DMS114 treated with DMSO at 0.1 percent for 48 hours (cell line): ENCODE measurements around the gene KCNQ1.

Experiments used
- DNase-seq: peaks from one replicate; lab custom pipeline; 2025; ENCODE audit not compliant: unreplicated experiment; lab: John Stamatoyannopoulos, UW

Gene KCNQ1

DNA sequence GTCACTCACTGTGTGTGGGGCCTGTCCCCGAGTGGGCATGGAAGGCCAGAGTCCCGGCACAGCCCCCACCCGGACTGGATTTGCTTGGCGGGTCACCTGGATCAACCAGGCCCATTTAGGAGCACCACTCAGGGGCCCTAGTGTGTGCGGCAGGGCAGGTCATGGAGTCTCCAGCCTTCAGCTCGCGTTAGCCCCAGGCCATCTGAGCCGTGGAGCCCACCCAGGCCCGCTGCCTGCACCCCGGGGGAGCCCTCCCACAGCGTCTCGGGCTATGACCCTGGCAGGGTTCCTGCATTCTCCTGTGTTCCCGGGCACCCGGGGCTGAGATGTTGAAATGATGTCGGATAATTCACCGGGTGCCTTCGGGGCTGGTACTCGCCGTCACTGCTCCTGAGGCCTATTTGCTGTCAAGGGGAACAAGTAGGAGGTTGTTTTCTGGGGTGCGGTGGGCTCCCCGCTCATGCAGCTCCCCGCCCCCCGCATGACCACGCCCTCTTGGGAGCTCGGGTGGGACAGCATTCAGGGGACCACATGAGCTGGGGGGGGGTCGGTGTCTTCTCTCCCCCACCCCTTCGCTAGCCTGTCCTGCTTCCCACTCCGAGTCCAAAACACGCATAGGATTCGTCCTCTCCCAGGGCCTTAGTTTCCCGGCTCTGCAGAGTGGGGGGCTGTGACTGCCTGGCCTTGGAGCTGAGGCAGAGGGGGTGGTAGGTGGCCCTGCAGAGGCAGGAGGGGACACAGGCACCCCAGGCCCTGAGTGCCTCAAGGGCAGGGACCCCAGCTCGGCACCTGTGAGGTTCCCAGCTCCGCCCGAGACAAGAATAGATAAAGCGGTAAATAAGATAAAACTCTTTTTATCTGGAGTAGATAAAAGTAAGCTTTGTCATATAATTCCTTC is 77.2 kb downstream of the KCNQ1 start:
- no peak for DNase-seq

- DNase-seq: no peak
Measured at GRCh38 chr11:2522631-2523255, 77.9 kb downstream of the KCNQ1 start.

DNA sequence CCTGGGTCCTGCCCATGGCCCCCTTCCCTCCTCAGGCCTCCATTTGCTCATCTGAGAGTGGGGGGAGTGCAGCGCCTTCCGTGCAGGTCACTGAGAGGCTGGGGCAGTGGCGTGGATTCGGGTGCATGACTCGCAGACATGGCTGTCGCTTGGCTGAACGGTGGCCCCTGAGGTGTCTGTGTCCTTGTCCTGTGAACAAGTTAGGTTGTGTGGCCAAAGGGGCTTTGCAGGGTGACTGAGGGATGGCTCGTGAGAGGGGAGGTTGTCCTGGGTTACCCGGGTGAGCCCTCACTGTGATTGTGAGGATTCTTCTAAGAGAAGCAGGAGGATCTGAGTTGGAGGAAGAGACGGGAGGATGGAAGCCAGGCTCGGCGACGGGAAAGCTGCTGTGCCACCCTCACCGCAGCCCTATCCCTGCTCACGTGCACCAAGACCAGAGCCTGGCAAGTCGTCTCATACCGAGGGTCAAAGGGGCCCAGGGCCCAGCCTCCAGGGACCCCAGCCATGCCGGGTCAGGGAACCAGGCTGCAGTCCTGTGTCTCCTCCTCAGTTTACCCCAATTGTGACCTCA is 79.1 kb downstream of the KCNQ1 start:
- no peak for DNase-seq

GRCh38 chr11:2524446-2525165 is 79.8 kb downstream of the KCNQ1 start:
- no peak for DNase-seq

DNA sequence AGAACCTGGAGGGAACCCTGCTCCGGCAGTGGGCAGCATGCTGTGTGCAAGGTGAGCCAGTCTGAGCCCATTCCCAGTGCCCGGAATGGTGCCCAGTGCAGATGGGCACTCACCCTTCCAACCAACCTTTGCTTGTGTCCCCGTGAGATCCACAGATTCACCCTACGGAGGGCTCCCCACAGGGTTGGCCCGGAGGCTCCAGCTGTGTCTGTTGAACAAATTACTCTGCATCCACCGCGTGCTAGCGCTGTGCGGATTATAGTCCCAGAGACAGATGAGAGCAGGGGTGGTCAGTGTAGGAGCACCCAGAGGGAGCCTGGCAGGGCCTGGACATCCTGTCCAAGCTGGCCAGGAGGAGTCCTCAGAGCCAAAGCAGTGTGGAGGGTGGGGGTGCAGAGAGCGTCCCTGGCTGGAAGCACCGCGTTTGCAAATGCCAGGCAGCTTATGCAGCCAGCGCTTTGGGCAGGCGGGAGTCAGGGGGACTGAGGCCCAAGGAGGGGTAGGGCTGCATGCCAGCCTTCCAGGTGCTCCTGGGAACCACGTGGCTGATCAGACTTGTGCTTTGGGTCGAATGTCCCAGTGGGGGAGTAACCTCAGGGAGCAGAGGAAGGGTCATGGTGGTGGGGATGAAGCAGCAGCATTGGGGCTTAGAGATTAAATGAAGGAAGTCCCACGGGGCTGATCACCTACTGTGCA is 80.5 kb downstream of the KCNQ1 start:
- no peak for DNase-seq

GRCh38 chr11:2525941-2526807 is 81.4 kb downstream of the KCNQ1 start:
- DNase-seq: no peak

GRCh38 chr11:2526808-2527381 is 82.1 kb downstream of the KCNQ1 start:
- no peak for DNase-seq

DNA sequence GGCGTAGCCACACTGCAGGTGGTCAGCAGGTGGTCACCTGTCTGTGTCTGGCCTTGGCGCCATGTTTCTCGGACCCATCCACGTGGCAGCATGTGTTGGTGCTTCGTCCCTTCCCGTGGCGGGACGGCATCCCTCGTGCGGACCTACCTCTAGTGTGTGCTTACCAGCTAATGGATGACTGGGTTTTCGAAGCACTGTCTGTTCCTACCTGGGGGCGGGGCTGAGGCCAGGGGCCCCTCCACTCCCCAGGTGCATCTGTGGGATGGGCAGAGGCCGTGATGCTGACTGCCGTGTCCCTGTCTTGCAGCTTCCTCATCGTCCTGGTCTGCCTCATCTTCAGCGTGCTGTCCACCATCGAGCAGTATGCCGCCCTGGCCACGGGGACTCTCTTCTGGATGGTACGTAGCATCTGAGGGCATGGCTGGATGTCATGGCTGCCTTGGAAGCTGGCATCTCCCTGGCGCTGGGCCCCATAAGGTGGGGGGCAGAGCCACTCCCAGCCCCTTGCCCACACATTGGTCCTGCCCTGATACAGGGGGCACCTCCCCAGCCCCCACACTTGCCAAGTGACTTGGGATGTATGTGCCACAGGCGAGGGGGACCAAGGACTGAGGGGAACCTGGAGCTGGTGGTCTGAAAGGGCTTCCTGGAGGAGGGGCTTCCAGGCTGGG is 82.9 kb downstream of the KCNQ1 start:
- no peak for DNase-seq

DNA sequence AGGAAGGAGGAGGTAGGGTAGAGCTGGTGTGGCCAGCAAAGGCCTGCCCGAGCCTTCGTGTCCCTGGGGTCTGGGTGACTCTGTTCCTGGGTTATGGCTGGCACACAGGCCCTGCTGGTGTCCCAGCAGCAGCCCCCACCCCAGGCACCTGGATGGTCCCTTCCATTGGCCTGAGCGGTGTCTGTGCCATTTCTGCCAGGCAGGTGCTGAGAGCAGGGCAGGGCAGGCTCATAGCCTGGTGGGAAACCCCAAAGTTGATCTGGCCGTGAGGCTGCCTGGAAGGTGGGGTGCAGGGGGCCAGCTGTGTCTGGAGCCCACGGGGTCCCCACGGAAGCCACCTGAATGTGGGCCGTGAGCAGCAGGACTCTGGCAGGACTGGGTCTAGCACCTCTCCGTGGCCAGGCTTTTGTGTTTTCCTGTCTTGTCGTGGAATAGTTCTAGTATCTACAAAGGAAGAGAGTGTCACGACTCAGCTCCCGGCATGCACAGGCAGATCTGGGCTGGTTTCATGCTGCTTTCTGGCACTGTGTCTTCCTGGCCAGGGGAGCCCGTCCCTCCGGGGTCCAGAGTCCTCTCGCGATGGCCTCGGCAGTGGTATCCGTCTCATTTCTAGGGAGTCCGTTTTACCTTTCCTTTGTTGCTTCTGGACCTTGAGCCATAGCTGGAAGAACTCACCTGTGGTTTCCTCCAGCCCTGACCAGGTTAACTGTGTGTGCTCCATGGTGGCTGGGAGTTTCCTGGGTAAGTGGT is 83.7 kb downstream of the KCNQ1 start:
- no peak for DNase-seq

GRCh38 chr11:2529173-2529572 is 84.4 kb downstream of the KCNQ1 start:
- no peak for DNase-seq

DNA sequence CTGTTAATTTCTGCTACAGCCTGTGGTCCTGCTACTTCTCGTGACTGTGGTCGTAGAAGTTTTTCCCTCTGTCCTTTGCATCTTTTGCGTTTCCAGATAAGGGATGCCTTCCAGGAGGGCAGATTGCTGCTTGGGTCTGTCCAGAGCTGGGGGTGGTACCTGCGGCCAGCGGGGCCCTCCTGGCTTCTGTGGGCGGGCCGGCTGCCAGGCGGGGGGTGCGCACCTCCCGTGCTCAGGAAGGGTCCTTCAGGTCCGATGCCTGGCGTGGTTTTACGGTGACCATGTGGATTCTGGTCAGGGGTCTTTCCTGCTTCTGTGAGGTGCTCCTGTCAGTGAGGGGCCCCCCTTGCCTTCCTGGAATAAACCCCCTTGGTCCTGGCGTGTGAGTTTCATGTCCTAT is 84.8 kb downstream of the KCNQ1 start:
- no peak for DNase-seq

GRCh38 chr11:2530131-2530854 is 85.5 kb downstream of the KCNQ1 start:
- no peak for DNase-seq

DNA sequence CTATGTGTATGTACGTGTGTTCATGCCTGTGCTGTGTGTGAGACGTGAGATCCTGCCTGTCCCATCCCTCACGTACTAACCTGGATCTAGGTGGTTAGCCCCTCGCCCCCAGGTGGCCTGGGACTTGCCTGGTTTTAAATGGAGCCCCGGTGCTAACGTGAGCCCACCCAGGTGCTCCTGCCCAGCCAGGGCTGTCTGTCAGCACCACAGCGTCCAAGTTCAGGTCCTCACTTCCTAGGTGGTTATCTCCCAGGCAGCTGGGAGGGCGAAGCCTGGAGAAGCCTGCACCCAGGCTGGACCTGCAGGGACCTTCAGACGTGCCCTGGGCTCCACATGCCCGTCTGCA is 86.0 kb downstream of the KCNQ1 start:
- DNase-seq: no peak

GRCh38 chr11:2531277-2531986 is 86.6 kb downstream of the KCNQ1 start:
- no peak for DNase-seq

GRCh38 chr11:2531987-2532703 is 87.3 kb downstream of the KCNQ1 start:
- no peak for DNase-seq

- DNase-seq: peak; percentile 37
Measured at GRCh38 chr11:2532704-2533586, 88.1 kb downstream of the KCNQ1 start.
